Measurements from ENCODE around the gene TAF1B.

TAF1B gene

DNA sequence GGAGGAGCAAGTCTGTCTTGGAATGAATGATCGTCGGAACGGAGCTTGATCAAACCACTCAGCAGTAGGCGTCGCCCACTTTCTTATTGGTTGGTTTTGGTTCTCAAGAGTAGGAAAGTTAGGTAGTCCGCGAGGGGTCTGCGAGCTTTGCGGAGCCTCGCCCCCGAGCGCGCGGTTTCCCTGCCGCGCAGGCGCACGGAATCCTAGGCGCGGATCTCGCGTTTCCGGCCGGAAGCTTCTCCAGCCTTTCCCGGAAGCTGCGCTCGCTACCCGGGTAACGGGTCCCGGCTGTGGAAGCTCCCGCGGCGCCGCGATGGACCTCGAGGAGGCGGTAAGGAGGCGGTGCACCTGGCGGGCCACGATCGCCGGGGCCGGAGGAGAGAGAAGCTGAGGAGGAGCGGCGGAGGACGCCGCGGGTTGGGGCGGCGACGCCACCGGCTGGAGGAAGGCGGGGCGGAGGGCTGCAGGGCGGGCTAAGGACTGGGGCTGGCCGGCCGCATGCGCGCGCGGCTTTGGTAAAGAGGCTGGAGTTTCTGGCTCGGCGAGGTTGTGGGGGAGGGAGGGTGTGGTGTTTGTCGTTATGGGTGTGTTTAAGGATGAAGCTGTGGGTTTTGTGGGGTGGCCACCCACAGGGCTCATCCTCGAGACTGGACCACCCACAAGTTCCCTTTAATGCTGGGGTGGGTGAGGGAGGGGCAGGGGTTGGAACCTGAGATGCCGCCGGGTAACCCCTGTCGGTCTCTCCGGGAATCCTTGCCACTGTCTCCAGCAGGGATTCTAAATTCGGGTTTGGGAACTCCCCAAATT is at the start of gene TAF1B:
Gene TAF1B, plus strand, starts transcription at position 246 of the 807 bp plus-strand sequence. Its CDS starts 68 bp downstream, at position 314.
- peak; percentile 83 to 92 for DNase-seq

DNA sequence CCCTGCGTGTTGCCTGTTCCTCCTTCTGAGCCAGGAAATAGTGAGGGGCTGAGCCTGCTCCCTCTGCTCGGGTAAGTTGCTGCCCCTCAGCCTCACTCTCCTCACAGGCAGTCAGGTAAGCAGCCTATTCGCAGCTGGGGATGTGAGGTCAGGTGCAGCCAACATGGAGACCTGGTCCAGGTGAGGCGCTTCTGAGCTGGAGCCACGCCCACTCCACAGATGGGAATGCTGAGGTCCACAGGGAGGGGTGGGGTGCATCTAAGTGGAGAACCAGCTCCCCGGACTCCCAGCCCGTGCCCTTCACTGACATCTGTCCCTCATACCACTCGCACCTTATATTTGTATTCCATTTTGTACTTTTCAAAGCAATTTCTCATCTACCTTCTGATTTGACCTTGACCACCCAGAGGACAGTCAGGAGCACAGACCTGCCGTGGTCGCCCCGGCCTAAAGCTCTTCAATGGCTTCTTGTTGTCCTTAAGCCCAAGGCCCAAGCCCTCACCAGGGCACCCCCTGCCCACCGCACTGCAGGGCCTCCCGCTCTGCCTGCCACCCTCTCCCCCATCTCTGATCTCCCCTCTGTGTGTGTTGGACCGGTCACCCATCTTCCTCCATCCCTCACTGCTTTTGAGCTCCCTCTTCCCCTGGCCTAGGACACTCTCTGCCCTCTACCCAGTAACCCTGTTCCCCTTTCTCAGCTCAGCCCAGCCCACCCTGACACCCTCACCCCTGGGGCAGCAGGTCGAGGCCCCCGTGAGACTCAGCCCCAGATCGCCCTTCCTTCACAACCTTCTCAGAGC is 49.2 kb upstream of the TAF1B start:
- DNase-seq, result no peak

DNA sequence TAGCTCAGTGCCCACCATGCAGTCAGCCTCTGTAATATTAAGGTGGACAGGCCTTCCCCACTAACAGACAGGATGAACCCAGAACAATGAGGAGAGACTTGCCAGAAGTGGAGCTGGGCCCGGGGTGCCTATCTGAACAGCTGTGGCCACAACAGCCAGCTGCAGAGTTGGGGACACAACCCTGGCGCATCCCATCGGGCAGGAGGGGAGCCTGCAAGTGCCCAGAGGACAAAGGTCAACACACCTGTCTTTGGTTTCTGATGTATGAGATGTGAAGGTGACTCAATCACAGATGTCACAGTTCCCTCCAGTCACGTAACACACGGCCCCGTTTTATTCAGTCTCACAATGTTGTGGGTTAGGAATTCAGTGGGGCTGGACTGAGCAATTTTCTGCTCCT is 48.2 kb upstream of the TAF1B start:
- no peak for DNase-seq

DNA sequence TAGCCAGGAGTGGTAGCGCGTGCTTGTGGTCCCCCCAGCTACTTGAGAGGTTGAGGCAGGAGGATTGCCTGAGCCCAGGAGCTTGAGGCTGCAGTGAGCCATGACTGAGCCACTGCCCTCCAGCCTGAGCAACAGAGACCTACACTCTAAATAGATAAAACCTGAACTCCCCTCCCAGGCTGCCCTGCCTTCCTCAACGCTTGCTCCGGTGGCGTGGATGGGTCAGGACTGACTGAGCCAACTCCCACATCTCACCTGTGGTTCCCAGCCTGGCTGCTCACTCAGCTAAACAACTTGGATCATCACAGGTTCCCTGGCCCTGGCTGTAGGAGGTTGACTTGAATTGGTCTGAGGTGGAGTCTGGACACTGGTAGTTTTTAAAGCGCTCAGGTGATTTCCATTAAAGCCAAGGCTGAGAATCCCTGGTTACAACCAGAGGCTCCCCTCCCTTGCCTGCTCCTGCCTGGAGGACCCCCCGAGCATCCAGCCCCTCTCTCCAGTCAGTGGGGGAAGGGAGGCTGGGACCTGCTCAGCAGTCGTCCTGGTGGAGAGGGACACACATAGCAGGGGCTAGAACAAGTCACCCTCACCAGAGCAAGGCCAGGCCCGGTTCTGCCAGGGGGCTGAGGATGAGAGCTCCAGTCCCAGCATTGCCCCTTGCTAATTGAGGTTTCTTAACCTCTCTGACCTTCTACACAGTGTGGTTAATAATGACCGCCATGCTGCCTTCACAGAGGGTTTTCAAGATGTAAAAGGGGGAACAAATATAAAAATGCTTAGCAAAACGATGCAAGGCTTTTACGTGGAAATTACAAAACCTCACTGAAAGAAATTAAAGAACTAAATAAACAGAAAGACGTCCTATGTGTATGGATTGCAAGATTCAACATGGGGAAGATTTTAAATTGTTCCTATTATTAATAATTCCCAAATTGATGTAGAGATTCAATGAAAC is 46.9 kb upstream of the TAF1B start:
- no peak for DNase-seq

DNA sequence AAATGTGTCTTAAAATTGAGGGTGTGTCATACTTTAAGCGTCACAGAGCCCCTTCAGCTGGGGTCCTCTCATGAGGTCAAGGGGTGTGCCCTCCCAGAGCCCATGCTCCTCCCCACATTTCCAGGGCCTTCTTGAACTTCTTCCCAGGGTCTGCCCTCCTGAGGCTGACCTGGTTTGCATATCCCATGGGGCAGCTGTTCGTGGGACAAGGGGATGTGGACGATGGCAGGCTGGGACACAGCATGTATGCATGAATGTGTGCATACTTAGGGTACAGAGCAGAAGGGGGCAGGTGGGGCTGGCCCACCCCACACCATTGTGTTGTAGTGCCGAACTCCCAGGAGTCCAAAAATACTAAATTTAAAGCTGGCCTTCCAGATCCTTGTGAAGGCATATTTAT is 46.2 kb upstream of the TAF1B start:
- no peak for DNase-seq

DNA sequence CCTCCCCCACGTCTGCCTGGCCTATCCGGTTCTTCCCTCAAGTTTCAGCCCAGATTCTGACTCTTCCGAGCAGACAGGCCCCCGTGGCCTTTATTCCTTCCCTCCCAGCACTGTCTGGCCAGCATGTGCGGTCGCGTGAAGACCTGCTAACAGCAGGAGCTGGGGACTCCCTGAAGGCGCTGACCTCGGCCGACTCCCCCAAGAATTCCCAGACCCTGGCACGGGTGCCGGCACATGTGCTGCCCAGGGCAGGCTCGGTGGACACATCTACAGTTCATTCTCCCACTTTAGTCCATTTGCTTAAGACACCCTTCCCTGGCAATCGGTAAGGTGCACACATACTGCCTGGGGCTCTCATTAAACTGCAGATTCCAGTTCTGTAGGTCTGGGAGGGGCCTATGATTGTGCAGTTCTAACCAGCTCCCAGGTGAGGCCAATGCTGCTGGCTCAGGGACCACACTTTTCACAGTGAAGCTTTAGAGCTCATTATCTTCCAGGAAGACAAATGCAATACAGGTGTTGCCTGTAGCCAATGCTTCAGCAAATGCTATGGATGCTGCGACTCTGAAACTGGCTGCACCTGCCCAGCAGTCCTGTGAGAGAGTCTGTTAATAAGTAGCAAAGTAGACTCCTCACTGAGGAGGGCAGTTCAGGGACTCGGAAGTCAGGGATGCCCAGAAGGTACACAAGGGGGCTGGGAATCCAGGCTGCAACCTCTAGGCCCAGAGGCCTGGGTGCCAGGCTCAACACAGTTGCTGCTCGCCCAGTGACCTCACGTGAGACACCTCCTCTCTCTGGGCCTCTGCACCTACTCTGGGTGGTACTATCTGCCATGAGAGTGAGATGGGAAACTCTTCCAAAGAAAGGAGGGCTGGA is 45.4 kb upstream of the TAF1B start:
- DNase-seq, result no peak

DNA sequence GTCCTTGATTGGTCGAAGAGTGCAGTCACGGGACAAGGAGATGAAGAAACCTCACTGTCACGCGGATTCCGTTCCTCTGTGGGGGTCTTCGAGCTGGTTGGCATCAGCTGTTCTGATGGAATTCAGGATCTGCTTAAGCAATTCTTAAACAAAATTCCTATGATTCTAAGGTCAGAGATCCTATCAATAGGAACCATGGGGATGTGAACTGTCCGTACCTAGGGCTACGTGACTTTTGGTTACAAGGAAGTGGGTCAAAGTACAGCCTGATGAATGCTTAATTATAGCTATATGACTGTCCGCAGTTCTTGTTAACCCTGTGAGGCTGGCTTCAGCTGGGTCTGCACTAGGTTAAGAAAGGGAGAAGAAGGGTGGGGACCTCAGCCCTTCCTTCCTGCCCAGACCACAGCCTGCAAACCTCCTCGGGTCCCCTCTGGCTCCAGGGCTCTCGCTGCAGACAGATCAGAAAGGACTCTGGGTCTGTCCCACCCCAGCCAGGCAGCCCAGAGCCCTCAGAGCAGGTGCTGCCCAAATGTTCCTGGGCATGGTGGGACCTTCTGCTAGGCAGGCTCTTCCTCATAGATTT is 44.2 kb upstream of the TAF1B start:
- no peak for DNase-seq

DNA sequence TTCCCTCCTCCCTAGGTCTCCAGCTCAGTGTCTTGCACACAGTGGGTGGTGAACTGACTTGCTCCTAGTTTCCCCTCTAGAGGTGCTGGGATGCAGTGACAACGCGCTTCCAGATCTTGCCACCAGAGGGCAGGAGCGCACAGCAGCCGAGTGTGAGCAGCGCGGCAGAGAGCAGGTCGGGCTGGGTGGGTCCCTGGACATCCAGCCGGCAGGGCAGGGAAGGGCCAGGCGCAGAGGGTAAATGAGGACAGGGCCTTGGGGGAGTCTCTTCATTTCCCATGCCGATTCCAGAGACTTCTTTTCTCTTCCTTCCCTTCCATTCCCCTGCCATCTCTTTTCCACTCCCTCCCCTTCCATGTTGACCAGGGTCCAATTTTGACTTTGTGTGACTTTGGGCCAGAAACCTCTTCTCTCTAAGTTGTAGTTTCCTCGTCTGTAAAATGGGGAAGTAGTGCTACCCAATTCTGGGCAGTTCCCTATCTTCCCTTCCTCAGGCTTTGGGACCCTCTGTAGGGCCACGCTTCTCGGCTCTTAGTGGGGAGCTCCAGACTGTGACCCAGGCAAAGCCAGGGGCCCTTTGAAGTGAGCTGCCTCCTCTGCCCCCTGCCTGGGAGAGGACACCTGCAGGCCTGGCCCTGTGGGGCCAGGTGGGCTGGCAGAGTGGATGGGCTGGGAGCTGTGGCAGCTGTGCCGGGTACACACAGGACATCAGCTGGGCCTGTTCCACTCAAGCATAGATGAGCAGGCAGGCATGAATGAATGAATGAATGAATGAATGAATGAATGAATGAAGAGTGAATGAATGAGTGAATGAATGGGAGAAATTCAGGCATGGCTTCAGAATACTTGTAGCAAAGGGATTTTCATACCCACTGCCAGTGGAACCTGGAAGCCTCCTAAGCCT is 43.3 kb upstream of the TAF1B start:
- peak; percentile 56 to 70 for DNase-seq

DNA sequence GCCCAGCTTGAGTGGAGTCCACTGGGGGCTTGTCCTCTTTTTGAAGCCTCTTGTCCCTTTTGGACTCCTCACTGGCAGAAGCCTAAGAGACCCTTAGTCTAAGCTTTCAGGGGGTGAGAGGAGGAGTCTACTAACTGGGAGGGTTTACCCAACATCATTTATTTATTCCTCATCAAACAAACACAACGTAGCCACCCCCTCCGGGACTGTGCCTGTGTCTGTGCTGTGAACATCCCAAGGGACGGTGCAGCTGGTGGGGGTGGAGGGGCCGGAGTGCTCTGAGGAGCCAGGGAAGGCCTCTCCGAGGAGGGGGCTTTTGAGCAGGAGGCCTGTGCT is 42.7 kb upstream of the TAF1B start:
- no peak for DNase-seq

DNA sequence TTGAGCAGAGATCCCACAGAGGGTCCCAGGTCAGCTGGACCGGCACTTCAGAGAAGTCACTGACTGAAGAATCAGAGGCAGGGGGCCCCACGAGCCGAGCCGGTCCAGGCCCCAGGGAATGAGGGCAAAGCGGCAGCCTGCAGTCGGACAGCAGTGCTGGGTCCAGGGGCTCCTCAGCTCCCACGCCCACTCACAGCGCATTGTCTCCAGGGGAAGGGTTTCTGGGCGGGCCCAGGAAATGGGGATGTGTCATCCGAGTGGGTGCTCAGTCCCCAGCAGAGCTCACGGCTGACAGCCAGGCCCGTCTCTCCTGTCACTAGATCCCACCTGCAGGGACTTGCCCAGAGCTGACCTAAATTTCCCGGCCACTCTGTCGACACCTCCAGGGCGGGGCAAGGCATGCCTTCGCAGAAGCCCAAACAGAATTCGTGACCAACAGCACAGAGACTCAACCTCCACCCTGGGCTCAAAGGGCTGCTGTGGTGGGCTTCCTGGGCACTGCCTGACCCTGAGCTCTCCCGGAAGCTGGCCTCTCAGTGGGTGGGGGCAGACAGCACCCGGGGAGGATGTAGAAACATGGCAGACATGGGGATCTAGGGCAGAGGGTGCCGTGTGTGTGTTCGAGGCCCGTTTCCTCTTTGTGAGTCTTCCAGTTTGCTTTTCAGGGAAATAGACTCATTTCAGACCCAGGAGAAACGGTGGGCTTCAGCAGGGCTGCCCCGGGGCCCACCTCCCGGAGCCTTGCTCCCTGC is 42.1 kb upstream of the TAF1B start:
- no peak for DNase-seq

DNA sequence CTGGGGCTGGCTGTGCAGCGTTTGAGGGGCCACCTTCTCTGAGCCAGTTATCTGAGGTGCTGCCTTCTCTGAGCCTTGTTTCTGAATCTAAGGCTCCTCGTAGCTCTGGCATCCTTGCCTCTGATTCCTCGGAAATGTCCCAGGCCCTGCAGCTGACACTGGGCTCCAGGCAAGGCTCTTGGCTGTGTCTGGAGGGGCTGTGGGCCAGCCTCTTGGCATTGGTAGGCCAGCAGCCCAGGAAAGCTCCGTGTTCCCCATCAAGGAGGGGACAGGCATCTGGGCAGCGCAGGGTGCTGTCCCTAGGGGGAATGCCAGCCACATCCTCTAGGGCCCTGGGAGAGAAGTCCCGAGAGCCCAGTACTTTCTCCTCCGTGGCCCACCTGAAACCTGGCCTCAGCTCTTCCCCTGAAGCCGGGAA is 40.7 kb upstream of the TAF1B start:
- no peak for DNase-seq

DNA sequence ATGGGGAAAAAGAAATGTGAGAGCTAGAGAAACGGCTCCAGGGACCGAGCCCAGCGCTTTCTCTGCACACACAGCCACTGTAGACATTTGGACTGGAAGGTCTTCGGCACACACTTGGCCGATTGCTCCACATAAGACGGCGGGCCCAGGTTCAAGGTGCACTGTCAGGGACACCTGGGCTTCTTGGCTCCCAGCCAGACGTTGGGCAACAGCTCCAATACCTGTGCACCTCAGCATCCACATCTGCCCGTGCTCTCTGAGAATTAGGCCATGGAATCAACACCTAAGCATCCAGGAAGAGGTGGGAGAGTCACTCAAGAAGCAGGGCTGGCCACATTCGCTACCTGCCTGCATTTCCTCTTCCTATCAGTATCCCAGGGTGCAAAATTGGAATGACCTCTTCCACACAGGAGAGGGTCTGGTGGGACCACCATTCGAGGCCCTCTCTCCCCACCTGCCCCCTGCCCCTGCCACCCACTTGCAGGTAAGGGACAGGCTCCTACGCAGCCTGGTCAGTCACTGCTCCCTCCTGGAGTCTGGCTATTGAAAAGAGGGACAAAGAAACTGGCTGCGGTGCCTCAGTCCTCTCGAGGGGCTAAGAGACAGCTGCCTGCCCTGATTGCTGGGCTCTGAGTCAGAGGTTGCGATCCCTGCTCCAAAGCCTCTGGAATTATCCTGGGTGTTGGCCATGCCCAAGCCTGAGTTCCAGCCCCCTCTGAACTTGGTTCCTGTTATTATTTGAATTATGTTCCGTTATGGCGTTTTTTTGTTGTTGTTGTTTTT is 40.1 kb upstream of the TAF1B start:
- DNase-seq, result no peak

DNA sequence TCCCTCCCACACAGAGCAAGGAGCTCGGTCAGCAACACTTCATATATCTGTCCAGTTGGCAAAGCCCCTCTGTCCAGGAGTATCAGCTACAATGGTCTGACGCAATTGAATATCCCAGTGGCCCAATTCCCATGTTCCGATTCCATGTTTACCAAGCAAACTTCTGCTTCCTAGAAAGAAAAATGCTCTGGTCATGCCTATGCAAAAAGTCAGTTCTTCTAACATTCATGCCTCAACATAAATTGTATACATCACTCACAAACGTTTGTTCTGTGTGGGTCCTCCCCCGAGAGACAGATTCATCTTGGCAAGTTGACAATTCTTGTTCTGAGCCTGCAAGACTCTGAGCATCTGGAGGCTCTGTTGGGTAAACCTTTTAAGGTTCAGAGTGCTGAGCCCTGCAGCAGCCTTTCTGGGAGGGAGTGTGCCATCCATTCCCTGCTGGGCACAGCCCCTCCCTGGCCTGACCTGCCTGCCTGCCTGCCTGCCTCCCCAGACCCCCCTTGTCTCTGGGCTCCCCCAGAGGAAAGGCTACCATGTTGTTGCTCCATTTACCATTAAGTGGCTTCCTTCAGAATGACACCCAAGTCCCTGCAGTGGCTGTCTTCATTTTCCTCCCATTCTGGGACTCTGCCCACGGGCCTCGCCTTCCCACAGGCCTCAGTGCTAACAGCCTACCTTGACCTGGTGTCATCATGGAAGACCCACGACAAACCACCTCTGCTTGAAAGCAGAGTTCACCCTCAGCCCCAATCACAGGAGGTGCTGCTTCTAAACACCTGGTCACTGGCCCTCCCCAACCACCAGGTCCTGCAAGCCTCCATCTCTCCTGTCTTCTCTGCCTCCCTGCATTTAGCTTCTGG is 37.6 kb upstream of the TAF1B start:
- DNase-seq, result no peak

DNA sequence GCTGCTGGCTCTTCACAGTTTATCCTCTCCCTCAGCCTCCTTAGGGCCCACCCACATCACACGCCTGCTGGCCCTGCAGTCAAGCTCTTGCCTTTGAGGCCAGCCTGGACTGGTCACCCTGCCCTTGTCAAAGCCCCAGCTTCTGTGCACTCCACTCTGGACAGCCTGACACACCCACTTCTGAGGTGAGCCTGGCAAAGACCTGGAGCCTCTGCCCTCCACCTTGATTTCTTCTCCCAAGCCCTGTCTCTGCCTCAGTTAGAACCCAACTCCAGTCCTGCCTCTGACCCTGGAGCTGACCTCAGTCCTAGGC is 37.0 kb upstream of the TAF1B start:
- no peak for DNase-seq

DNA sequence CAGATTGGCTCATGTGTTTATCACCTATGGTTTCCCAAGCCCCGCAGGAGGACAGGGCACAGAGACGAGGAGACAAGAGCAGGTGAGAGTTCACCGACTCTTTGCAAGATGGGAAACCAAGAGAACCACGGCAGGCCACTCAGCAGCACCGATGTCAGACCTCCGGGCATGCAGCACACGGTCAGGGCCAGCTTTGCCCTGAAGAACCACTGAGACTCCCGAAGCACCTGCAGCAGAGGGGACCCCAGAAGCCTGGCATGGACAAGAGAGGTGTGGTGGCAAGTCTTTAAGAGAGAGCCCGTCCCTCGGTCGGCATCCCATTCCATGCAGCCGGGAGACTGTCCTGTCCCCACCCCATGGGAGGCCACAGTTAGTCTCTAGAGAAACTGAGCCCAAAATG is 36.6 kb upstream of the TAF1B start:
- no peak for DNase-seq

DNA sequence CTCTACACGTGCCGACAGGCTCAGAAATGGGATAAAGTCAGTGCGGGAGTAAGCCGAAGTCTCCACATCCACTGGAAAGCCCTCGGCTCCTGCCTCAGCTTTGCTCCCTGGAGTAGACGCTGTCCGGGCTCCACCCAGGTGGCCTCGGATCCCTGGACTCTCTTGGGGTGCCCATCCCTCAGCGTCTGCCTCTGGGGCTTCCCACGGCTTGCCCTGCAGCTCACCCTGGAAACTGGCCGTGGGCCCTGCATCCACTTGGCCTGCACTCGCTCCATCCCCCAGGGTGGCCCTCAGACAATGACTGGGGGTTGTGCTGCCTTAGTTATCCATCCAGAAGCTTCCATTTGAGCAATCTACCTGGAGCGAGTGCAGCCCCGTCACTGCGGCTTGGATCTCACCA is 36.2 kb upstream of the TAF1B start:
- DNase-seq, result no peak

DNA sequence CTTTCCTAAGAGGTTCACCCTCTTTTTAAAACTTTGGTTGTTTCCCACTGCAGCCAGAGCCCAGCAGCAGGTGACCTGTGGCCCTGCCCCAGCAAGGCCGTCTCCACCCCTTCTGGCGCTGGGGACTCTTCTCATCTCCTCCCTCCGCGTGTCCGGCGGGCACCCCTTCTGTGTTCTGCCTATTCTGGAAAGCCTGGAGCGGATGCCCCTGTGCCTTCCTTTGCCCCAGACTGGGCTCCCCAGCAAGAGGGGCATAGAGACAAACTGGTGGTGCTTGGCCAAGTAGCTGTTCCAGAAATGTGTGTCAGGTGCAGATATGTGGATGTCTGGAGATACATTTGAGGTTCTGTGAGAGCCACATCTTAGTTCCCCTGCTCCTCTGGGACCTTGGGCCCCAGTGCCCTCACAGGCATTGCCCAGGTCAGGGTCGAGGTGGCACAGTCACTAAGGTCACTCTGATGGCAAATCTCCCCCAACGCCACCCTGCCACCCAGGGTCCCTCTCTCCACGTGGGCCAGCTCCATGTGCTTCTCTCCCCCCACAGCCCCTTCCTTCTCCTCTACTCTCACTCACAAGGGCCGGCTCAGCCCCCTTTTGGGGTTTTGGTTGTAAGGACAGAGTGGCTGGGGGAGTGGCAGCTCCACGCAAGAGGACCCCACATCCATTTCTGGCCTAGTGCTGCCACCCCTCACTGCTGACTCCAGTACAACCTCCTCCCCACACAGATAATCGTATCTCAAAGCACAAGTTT is 35.5 kb upstream of the TAF1B start:
- DNase-seq, result no peak
